Left lung (tissue), 10 donors: ENCODE measurements around the gene UBE3C. TPM values are rescaled to one million over a fixed set of nuclear protein-coding genes. Genes with fewer than 3 reads are reported as not detected.
A peak's percentile ranks its signal among the peaks of the same experiment; 100 is the strongest.

Experiments used
- ATAC-seq: fragments of 200-7000 bp; cut with Tn5 transposase; one replicate; pipeline ENCODE4 v1.9.1; 2020; ENCODE audit warnings: moderate library complexity
- DNase-seq, 4 donors: peaks; one replicate each; pipeline ENCODE4 v3.0.0-alpha.2; 2013 to 2020
- H3K27ac ChIP-seq, 2 donors: fragments of 200-600 bp; sonication (generic) in 1 of 2; one replicate each; pipeline versions ENCODE4 v1.5.0 to v1.8.0; 2020 to 2021
- H3K27me3 ChIP-seq, 2 donors: fragments of 200-600 bp; sonication (generic) in 1 of 2; one replicate each; pipeline versions ENCODE4 v1.5.0 to v1.8.0; 2020 to 2021
- H3K36me3 ChIP-seq, 2 donors: fragments of 200-600 bp; sonication (generic) in 1 of 2; one replicate each; pipeline versions ENCODE4 v1.5.0 to v1.8.0; 2020 to 2021
- H3K4me1 ChIP-seq, 2 donors: fragments of 200-600 bp; one replicate each; pipeline ENCODE4 v1.8.0; 2021
- H3K4me3 ChIP-seq, 2 donors: fragments of 200-600 bp; sonication (generic) in 1 of 2; one replicate each; pipeline versions ENCODE4 v1.5.0 to v1.8.0; 2020 to 2021; ENCODE audit warnings: mild to moderate bottlenecking in 1 of 2
- H3K9me3 ChIP-seq, 2 donors: fragments of 200-600 bp; sonication (generic) in 1 of 2; one replicate each; pipeline versions ENCODE4 v1.5.0 to v1.8.0; 2020 to 2021
- CTCF ChIP-seq, 2 donors: fragments of 200-600 bp; sonication (generic) in 1 of 2; IDR thresholded peaks; one replicate each; pipeline versions ENCODE4 v1.5.0 to v1.8.0; 2021; ENCODE audit warnings: antibody characterized with exemption in 2 of 2
- intact Hi-C, 2 donors: fragments of 100-400 bp; cut with DNase I; formaldehyde crosslinking; loops; one replicate each; pipeline versions ENCODE4 v1.11.2 to v1.14.2; 2022
- polyA plus RNA-seq, 6 donors: library from polyadenylated mRNA; unstranded; fragments of 120-200 nt; gene quantifications; one replicate each; pipeline ENCODE4 v1.2.1, GENCODE V29; 2013; ENCODE audit not compliant: insufficient read length in 6 of 6
- total RNA-seq, 2 donors: library from RNA; stranded (reverse); fragmentation: NEBNext Ultra II Directional; extraction: Animal tissue kit (Norgen Biotek cat#: 25700); gene quantifications; one replicate each; pipeline ENCODE4 v1.2.1, GENCODE V29; 2021
- donor health status: DM: no; HTN: yes; CAD: no.
- donor health status: DM: no; HTN: no; CAD: no.

Gene UBE3C
- total and polyA plus RNA-seq, 8 donors: 38.4 to 68.9 (median 43.8) TPM

GRCh38 chr7:157280216-157280841 is 141.6 kb downstream of the UBE3C start:
- H3K27ac ChIP-seq: no peak overlapping the region
- H3K9me3 ChIP-seq: peaks cover 0 to 5% of the 10 kb centered on the region in 2 donors
- H3K4me3 ChIP-seq: peak overlapping the region in 1 of 2 donors; percentile 42
- no peak for TF ChIP-seq CTCF (IDR thresholded peaks at IDR 0.05)
- peaks cover 4 to 35% of the 10 kb centered on the region in 2 donors for H3K4me1 ChIP-seq
- ATAC-seq: no peak
- peak in 2 of 4 donors; percentile 23 to 69 for DNase-seq
- intact Hi-C loops: no loop called here
- H3K36me3 ChIP-seq: no peaks in the 10 kb centered on the region
- H3K27me3 ChIP-seq: peaks cover 0 to 29% of the 10 kb centered on the region in 2 donors

GRCh38 chr7:157281221-157281998 is 142.7 kb downstream of the UBE3C start:
- intact Hi-C loops: no loop called here
- ATAC-seq (no peak), DNase-seq (peak in 1 of 4 donors; percentile 66)
- H3K27me3 ChIP-seq: peaks cover 0 to 29% of the 10 kb centered on the region in 2 donors
- H3K36me3 ChIP-seq: no peaks in the 10 kb centered on the region
- H3K27ac ChIP-seq: no peak overlapping the region
- peaks cover 0 to 5% of the 10 kb centered on the region in 2 donors for H3K9me3 ChIP-seq
- TF ChIP-seq CTCF (IDR thresholded peaks at IDR 0.05): no peak
- peaks cover 4 to 28% of the 10 kb centered on the region in 2 donors for H3K4me1 ChIP-seq
- no peak overlapping the region for H3K4me3 ChIP-seq

- DNase-seq: peak in 1 of 4 donors; percentile 69
- H3K4me3 ChIP-seq: no peak overlapping the region
- TF ChIP-seq CTCF (IDR thresholded peaks at IDR 0.05): no peak
- H3K9me3 ChIP-seq: peaks cover 0 to 5% of the 10 kb centered on the region in 2 donors
- H3K36me3 ChIP-seq: no peaks in the 10 kb centered on the region
- peaks cover 4 to 20% of the 10 kb centered on the region in 2 donors for H3K4me1 ChIP-seq
- intact Hi-C loops: no loop called here
- no peak for ATAC-seq
- no peak overlapping the region for H3K27ac ChIP-seq
- peaks cover 0 to 29% of the 10 kb centered on the region in 2 donors for H3K27me3 ChIP-seq
Measured at GRCh38 chr7:157282141-157282801, 143.5 kb downstream of the UBE3C start.

- no peak for TF ChIP-seq CTCF (IDR thresholded peaks at IDR 0.05)
- intact Hi-C loops: no loop called here
- peaks cover 0 to 20% of the 10 kb centered on the region in 2 donors for H3K27me3 ChIP-seq
- no peak overlapping the region for H3K4me3 ChIP-seq
- DNase-seq: peak in 1 of 4 donors; percentile 40
- H3K27ac ChIP-seq: no peak overlapping the region
- ATAC-seq: no peak
- peaks cover 3 to 7% of the 10 kb centered on the region in 2 donors for H3K4me1 ChIP-seq
- no peaks in the 10 kb centered on the region for H3K36me3 ChIP-seq
- peaks cover 0 to 5% of the 10 kb centered on the region in 2 donors for H3K9me3 ChIP-seq
Measured at GRCh38 chr7:157284229-157285014, 145.7 kb downstream of the UBE3C start.
